Astrocyte (in vitro differentiated cells and primary cell): Measurements from ENCODE around the gene TMEM221. TPM values are rescaled to one million over a fixed set of nuclear protein-coding genes. Genes with fewer than 3 reads are reported as not detected.

Source experiments
- DNase-seq: peaks from one replicate; pipeline ENCODE4 v3.0.0-alpha.2; 2010; ENCODE audit warnings: low read depth
- FAIRE-seq: peaks from 2 replicates; lab custom pipeline; 2011; peaks lifted over from hg19 to GRCh38; lab: Jason Lieb, UNC
- H2AFZ ChIP-seq: 2 replicates; pipeline ENCODE4 v1.6.0; 2012; ENCODE audit warnings: low read depth, low read length, inconsistent platforms
- H3K27ac ChIP-seq: 2 replicates; pipeline ENCODE4 v1.5.1; 2011; ENCODE audit warnings: low read depth, low read length, inconsistent platforms
- H3K27me3 ChIP-seq: 2 replicates; pipeline ENCODE4 v1.6.0; 2011; ENCODE audit warnings: low read length, inconsistent platforms; ENCODE audit not compliant: insufficient read depth
- H3K36me3 ChIP-seq: 2 replicates; pipeline ENCODE4 v1.5.1; 2011; ENCODE audit warnings: low read length, inconsistent platforms; ENCODE audit not compliant: insufficient read depth
- H3K4me1 ChIP-seq: 2 replicates; pipeline ENCODE4 v1.5.1; 2011; ENCODE audit warnings: low read length, inconsistent platforms; ENCODE audit not compliant: insufficient read depth
- H3K4me2 ChIP-seq: 2 replicates; pipeline ENCODE4 v1.6.0; 2012; ENCODE audit warnings: low read length, inconsistent platforms
- H3K4me3 ChIP-seq: 2 replicates; pipeline ENCODE4 v1.5.1; 2011; ENCODE audit warnings: low read depth, mild to moderate bottlenecking, low read length, inconsistent platforms; ENCODE audit not compliant: insufficient read depth
- H3K79me2 ChIP-seq: 2 replicates; pipeline ENCODE4 v1.6.0; 2012; ENCODE audit warnings: mild to moderate bottlenecking, low read length, inconsistent platforms; ENCODE audit not compliant: insufficient read depth
- H3K9ac ChIP-seq: 2 replicates; pipeline ENCODE4 v1.6.0; 2012; ENCODE audit warnings: mild to moderate bottlenecking, low read length, inconsistent platforms
- H3K9me3 ChIP-seq: 2 replicates; pipeline ENCODE4 v1.5.1; 2012; ENCODE audit warnings: low read depth, mild to moderate bottlenecking, low read length, inconsistent platforms; ENCODE audit not compliant: insufficient read depth
- H4K20me1 ChIP-seq: 2 replicates; pipeline ENCODE4 v1.6.0; 2012; ENCODE audit warnings: low read length, inconsistent platforms; ENCODE audit not compliant: insufficient read depth
- H3K27ac Mint-ChIP-seq: one replicate; pipeline ENCODE4 v1.8.0; 2021; ENCODE audit warnings: mild to moderate bottlenecking, mixed read lengths; ENCODE audit not compliant: unreplicated experiment
- H3K27me3 Mint-ChIP-seq: one replicate; pipeline ENCODE4 v1.8.0; 2021; ENCODE audit warnings: low read depth, mixed read lengths; ENCODE audit not compliant: unreplicated experiment
- H3K36me3 Mint-ChIP-seq: one replicate; pipeline ENCODE4 v1.8.0; 2021; ENCODE audit warnings: low read depth, mixed read lengths; ENCODE audit not compliant: unreplicated experiment
- H3K4me1 Mint-ChIP-seq: one replicate; pipeline ENCODE4 v1.8.0; 2021; ENCODE audit warnings: low read depth, mixed read lengths; ENCODE audit not compliant: unreplicated experiment
- H3K4me3 Mint-ChIP-seq: one replicate; pipeline ENCODE4 v1.8.0; 2021; ENCODE audit warnings: mild to moderate bottlenecking, moderate library complexity, mixed read lengths; ENCODE audit not compliant: unreplicated experiment
- H3K9me3 Mint-ChIP-seq: one replicate; pipeline ENCODE4 v1.8.0; 2021; ENCODE audit warnings: mild to moderate bottlenecking, mixed read lengths; ENCODE audit not compliant: unreplicated experiment
- CTCF ChIP-seq: IDR thresholded peaks from 2 replicates; pipeline ENCODE4 v1.5.1; 2011; ENCODE audit warnings: low read depth, mild to moderate bottlenecking, inconsistent platforms, low read length, moderate library complexity; ENCODE audit not compliant: insufficient read depth
- EZH2 ChIP-seq: IDR thresholded peaks from 2 replicates; pipeline ENCODE4 v1.6.1; 2012; ENCODE audit warnings: mild to moderate bottlenecking, low read length, inconsistent platforms; ENCODE audit not compliant: insufficient read depth
- total RNA-seq: library from RNA; stranded (reverse); gene quantifications from 2 replicates; pipeline ENCODE4 v1.2.1, GENCODE V29; 2021

Gene TMEM221
- total RNA-seq, 1 donor from 2014 or later: 0.23 TPM

GRCh38 chr19:17482877-17483604 lies 34.6 kb upstream of the TMEM221 start:
- Histone ChIP-seq H3K4me3 (no peak overlapping the region), H4K20me1 (peaks cover 26% of the 10 kb centered on the region), H3K9me3 (no peaks in the 10 kb centered on the region), H3K4me2 (no peak overlapping the region), H3K9ac (no peak overlapping the region), H3K27ac (no peak overlapping the region), H3K36me3 (no peaks in the 10 kb centered on the region), H3K4me1 (peaks cover 7% of the 10 kb centered on the region), H2AFZ (no peak overlapping the region), H3K27me3 (no peaks in the 10 kb centered on the region), H3K79me2 (peaks cover 11% of the 10 kb centered on the region)
- FAIRE-seq (no peak), DNase-seq (no peak)
- H3K36me3 Mint-ChIP-seq: peaks cover 6% of the 10 kb centered on the region
- peak overlapping the region; percentile 64 for H3K4me3 Mint-ChIP-seq
- H3K27ac Mint-ChIP-seq: no peak overlapping the region
- TF ChIP-seq CTCF: no peak
- TF ChIP-seq EZH2: no peak
- peaks cover 10% of the 10 kb centered on the region for H3K4me1 Mint-ChIP-seq
- no peaks in the 10 kb centered on the region for H3K9me3 Mint-ChIP-seq
- no peaks in the 10 kb centered on the region for H3K27me3 Mint-ChIP-seq

GRCh38 chr19:17481986-17482385 lies 33.5 kb upstream of the TMEM221 start:
- Histone ChIP-seq H3K27ac (no peak overlapping the region), H4K20me1 (peaks cover 26% of the 10 kb centered on the region), H3K36me3 (no peaks in the 10 kb centered on the region), H3K79me2 (peaks cover 11% of the 10 kb centered on the region), H3K4me2 (no peak overlapping the region), H3K4me3 (no peak overlapping the region), H3K9ac (no peak overlapping the region), H3K4me1 (peaks cover 11% of the 10 kb centered on the region), H3K9me3 (no peaks in the 10 kb centered on the region), H2AFZ (no peak overlapping the region), H3K27me3 (no peaks in the 10 kb centered on the region)
- Mint-ChIP-seq H3K4me3 (no peak overlapping the region), H3K27ac (no peak overlapping the region), H3K27me3 (no peaks in the 10 kb centered on the region), H3K36me3 (peaks cover 8% of the 10 kb centered on the region), H3K9me3 (no peaks in the 10 kb centered on the region), H3K4me1 (peaks cover 13% of the 10 kb centered on the region)
- no peak for FAIRE-seq
- no peak for TF ChIP-seq CTCF
- TF ChIP-seq EZH2: no peak
- no peak for DNase-seq

GRCh38 chr19:17479325-17479791 lies 30.9 kb upstream of the TMEM221 start:
- Mint-ChIP-seq H3K9me3 (no peaks in the 10 kb centered on the region), H3K27me3 (no peaks in the 10 kb centered on the region), H3K4me1 (peaks cover 18% of the 10 kb centered on the region), H3K36me3 (peaks cover 12% of the 10 kb centered on the region), H3K27ac (peak overlapping the region; percentile 85), H3K4me3 (no peak overlapping the region)
- FAIRE-seq: no peak
- peak; percentile 60 for DNase-seq
- Histone ChIP-seq H4K20me1 (peaks cover 22% of the 10 kb centered on the region), H3K36me3 (no peaks in the 10 kb centered on the region), H3K4me1 (peaks cover 21% of the 10 kb centered on the region), H3K9me3 (no peaks in the 10 kb centered on the region), H2AFZ (no peak overlapping the region), H3K79me2 (peaks cover 16% of the 10 kb centered on the region), H3K4me3 (no peak overlapping the region), H3K27ac (peak overlapping the region; percentile 83), H3K27me3 (no peaks in the 10 kb centered on the region), H3K9ac (peak overlapping the region; percentile 57), H3K4me2 (peak overlapping the region; percentile 52)
- no peak for TF ChIP-seq EZH2
- TF ChIP-seq CTCF: no peak
